HS-27A (cell line): ENCODE measurements around the gene TWSG1.
A peak's percentile ranks its signal among the peaks of the same experiment; 100 is the strongest.

Experiments
- DNase-seq: peaks from one replicate; pipeline ENCODE4 v3.0.0-alpha.2; 2012; ENCODE audit warnings: low read depth, missing footprints

Gene TWSG1

GRCh38 chr18:9334329-9334972 is at the start of gene TWSG1:
TWSG1 (plus strand) TSS chr18:9334773; CDS start chr18:9337230, 2,457 bp downstream.
- DNase-seq: peak; percentile 76

- no peak for DNase-seq
These were observed 49.0 kb upstream of the TWSG1 start for GRCh38 chr18:9285604-9286003.

GRCh38 chr18:9287036-9287435 is 47.5 kb upstream of the TWSG1 start:
- no peak for DNase-seq

GRCh38 chr18:9289698-9290097 is 44.9 kb upstream of the TWSG1 start:
- DNase-seq: no peak

GRCh38 chr18:9290156-9290555 is 44.4 kb upstream of the TWSG1 start:
- no peak for DNase-seq

- no peak for DNase-seq
These were observed 42.5 kb upstream of the TWSG1 start for GRCh38 chr18:9292047-9292446.

- no peak for DNase-seq
These were observed 40.6 kb upstream of the TWSG1 start for GRCh38 chr18:9293948-9294347.

- DNase-seq: no peak
These were observed 38.2 kb upstream of the TWSG1 start for GRCh38 chr18:9296233-9297006.

GRCh38 chr18:9297007-9297393 is 37.6 kb upstream of the TWSG1 start:
- no peak for DNase-seq

- no peak for DNase-seq
These were observed 30.0 kb upstream of the TWSG1 start for GRCh38 chr18:9304388-9305070.

GRCh38 chr18:9319333-9319732 is 15.2 kb upstream of the TWSG1 start:
- DNase-seq: no peak

- DNase-seq: no peak
These were observed 13.5 kb upstream of the TWSG1 start for GRCh38 chr18:9321017-9321452.

- no peak for DNase-seq
These were observed 12.8 kb upstream of the TWSG1 start for GRCh38 chr18:9321736-9322135.

- DNase-seq: no peak
These were observed 11.8 kb upstream of the TWSG1 start for GRCh38 chr18:9322744-9323143.

- DNase-seq: no peak
These were observed 10.7 kb upstream of the TWSG1 start for GRCh38 chr18:9323750-9324445.

- DNase-seq: no peak
These were observed 8.9 kb upstream of the TWSG1 start for GRCh38 chr18:9325716-9326115.

- no peak for DNase-seq
These were observed 5.8 kb upstream of the TWSG1 start for GRCh38 chr18:9328776-9329175.

- DNase-seq: no peak
These were observed 5.1 kb upstream of the TWSG1 start for GRCh38 chr18:9329471-9329870.

GRCh38 chr18:9330419-9330818 is 4.2 kb upstream of the TWSG1 start:
- no peak for DNase-seq

GRCh38 chr18:9333441-9334328 is 888 bp upstream of the TWSG1 start:
- no peak for DNase-seq

- no peak for DNase-seq
These were observed 562 bp downstream of the TWSG1 start for GRCh38 chr18:9334973-9335696.
